Stimulated activated CD4-positive, alpha-beta T cell treated with anti-CD3 and anti-CD28 coated beads, Interleukin-12 subunit alpha, Interleukin-12 subunit beta, amount 100 ng/mL, for 4 hours (primary cell): ENCODE results near the gene DEFB128.
A peak's percentile ranks its signal among the peaks of the same experiment; 100 is the strongest.
"Not testable (repeated sequence)": the region's sequence is repeated elsewhere in the genome, so short reads cannot be mapped to it uniquely, and the experiment has no call there.

Experiments used
- DNase-seq: peaks from one replicate; pipeline ENCODE4 v3.0.0-alpha.2; 2020

DEFB128 gene

GRCh38 chr20:189611-190010 lies at the start of gene DEFB128:
Gene DEFB128, minus strand, starts transcription at chr20:189711. Its CDS starts 88 bp downstream, at chr20:189623.
- DNase-seq, result no peak

DNA sequence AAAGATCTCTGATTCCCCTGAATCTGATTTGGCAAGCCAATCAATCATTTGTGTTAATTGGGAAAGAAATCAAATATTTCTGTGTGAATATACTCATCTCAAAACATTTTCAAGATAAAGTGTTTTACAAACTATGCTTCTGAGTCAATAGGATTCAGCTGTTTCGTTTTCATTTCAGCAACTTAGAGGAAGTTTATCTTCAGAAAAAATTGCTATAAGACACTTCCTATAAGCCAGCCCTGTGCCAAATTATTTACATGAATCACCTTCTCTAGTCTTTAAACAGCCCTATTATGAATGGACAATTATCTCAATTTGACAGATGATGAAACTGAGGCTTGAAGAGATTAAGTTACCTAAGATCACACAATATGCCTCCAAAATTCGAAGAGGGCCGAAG lies 48.4 kb upstream of the DEFB128 start:
- no peak for DNase-seq

DNA sequence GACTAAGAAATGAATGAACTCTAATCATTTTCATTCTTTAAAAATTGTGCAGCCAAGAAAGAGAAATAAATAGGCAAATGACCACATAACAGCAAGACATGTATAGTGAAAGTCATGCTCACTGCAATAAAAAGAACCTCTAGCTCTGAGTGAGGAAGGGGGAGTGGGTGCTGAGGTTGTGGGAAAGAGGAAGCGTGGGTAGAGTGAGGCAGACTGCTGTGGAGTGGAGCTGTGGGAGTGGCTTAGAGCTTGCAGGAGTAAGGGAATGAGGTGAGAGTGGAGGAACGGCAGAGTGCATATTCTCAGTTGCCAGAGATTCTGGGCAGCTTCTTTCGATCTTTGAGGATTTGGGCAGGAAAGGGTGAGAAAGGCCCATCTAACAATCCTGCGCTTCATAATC lies 48.0 kb upstream of the DEFB128 start:
- DNase-seq, result peak; percentile 7

DNA sequence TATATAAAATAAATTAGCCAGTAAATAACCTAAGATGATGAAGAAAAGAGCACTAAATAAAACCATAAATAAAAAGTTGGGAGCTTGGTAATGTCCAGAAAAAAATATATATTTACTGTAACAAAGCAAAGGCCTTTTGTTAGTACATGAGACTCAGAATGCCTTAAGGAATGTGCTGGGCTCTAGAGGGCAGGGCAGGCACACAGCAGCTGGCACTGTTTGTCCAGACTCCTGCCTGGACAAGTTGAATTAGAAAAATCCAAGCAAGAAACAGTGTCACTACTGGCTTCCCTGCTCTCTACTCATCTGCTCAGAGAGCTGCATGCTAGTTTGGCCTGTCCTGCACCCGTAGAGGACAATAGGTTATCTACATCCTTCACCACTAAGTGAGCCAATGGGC lies 46.4 kb upstream of the DEFB128 start:
- no peak for DNase-seq

DNA sequence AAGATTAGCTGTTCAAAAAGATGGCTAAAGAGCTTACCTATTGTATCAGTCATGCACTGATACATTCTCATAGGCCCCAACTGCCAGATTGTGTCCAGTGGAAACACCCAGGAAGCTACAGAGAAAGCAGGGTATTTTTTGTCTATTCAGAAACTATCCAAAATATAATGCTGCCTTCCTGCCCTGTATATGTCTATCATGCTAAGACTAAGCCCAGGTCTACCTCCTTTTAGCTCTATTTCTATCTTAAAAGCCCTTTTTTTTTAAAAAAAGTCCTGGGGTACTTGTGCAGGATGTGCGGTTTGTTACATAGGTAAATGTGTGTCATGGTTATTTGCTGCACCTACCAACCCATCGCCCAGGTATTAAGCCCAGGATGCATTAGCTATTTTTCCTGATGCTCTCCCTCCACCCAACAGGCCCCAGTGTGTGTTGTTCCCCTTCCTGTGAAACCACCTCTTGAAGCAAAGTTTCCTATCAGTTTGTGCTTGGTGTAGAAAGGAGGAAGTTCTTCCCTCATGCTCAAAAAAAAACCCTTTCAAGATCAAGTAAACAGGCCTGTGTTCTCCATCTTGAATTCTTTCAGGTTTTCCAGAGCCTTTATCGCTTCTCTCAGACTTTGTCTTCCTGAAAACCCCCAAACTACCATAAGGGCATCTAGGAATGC lies 38.1 kb upstream of the DEFB128 start:
- no peak for DNase-seq

DNA sequence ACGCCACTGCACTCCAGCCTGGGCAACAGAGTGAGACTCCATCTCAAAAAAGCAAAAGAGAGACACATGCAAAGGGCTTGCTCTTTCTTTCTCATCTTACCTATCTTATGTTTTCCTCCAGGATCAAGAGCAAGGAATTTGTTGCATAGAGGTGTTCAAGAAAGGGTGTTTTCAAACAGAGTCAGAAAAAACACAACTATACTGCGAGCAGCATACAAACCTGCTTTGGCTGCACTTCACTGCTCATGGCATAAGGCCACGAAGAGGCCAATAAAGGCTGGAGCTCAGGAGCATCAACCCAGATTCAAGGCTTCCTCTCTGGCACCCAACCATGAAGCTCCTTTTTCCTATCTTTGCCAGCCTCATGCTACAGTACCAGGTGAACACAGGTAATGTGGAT lies 37.4 kb upstream of the DEFB128 start, which contains the start of gene DEFB129:
Gene DEFB129, plus strand, starts transcription at position 301 of the 400 bp plus-strand sequence. Its CDS starts 31 bp downstream, at position 332.
- no peak for DNase-seq

GRCh38 chr20:225879-226278 lies 36.4 kb upstream of the DEFB128 start:
- not testable (repeated sequence) for DNase-seq

GRCh38 chr20:221258-221830 lies 31.8 kb upstream of the DEFB128 start:
- DNase-seq, result no peak

DNA sequence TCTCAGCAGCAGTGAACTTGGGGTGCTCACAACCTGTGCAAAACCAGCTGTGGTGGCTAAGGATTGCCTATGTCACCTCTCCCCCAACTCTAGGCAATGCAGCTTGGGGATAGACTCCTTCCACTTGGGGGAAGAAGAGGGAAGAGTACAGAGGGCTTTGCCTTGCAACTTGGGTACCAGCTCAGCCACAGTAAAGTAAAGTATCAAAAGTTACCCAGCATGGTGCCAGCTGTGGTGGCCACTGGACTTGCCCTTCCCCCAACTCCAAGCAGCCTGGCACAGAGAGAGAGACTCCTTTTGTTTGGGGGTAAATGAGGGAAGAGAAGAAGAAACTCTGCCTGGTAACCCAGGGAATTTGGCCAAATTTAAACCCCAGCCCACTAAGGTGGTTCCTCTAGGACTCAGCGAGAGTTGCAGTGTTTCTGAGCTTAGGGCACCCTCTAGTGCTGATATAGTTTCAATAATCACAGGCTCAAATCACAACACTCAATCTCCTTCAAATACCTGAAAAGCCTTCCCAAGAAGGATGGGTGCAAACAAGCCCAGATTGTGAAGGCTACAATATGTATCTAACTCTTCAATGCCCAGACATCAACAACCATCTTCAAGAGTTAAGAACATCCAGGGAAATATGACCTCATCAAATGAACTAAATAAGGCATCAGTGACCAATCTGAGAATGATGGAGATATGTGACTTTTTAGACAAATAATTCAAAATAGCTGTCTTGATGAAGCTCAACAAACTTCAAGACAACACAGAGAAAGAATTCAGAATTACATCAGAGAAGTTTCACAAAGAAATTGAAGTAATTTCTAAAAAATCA lies 30.0 kb upstream of the DEFB128 start:
- DNase-seq, result no peak

DNA sequence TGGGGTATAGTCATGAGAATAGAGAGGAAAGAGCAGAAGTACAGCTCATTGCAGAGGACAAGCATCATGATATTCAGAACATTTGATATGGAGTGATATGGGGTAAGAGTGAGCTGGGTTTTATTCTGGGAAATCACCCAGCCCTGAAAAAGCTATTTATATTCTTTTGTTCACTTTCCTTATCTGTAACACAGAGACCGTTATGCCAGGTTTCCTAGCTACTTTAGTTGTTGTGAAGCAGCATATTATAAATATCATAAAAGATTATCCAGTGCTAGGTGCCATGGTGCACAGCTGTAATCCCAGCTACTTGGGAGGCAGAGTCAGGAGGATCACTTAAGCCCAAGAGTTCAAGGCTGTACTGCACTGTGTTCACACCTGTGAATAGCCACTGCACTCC lies 27.8 kb upstream of the DEFB128 start:
- no peak for DNase-seq

DNA sequence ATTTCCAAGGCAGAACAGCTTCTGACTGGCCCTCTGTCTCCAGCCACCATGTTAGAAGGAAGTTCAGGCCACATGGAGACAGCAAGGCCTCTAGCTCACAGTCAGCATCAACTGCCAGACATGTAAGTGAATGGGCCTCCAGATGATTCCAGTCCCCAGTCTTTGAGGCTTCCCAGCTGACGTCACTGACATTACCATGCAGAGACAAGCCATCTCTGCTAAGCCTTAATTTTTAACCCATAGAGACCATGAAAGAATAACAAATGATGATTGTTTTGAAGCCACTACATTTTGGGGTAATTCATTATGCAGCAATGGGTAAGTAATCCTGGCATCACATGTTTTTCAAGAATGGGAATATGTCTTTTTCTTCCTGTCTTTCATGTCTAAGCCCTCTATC lies 26.3 kb upstream of the DEFB128 start:
- DNase-seq, result no peak

GRCh38 chr20:214383-214782 lies 24.9 kb upstream of the DEFB128 start:
- DNase-seq, result no peak

- DNase-seq, result no peak
These were observed 21.4 kb upstream of the DEFB128 start for GRCh38 chr20:210809-211502.

DNA sequence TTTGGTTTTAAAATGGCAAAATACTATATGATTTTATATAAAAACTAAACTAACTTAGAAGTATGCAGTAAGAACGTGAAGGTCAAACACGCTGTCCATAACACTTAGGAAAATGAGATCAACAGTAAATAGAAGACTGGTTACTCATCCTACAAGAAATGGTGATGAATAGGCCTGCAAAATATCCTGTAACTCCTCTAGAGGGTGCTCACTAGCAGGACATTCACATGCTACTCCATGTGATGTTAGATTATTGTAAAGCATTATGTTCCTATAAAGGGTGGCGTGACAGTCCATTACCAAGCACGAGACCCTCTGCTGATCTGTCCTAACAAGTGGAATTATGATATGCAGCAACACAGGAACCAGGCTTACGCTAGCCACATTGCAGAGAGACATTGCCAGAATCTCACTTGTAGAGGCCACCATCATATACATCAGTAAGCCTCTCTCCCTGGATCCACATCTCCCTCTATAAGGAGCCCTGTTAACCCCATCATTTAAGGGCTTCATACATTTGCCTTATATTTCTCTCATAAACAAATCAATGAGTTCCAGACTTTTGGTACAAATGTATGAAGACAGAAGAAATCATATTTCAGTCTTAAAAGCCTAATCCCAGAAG lies 19.5 kb upstream of the DEFB128 start:
- DNase-seq, result no peak

DNA sequence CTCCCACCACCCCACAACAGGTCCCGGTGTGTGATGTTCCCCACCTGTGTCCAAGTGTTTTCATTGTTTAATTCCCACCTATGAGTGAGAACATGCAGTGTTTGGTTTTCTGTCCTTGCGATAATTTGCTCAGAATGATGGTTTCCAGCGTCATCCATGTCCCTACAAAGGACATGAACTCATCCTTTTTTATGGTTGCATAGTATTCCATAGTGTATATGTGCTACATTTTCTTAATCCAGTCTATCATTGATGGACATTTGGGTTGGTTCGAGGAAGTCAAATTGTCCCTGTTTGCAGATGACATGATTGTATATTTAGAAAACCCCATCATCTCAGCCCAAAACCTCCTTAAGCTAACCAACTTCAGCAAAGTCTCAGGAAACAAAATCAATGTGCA lies 14.1 kb upstream of the DEFB128 start:
- not testable (repeated sequence) for DNase-seq

GRCh38 chr20:199996-200395 lies 10.5 kb upstream of the DEFB128 start:
- no peak for DNase-seq

GRCh38 chr20:198225-198624 lies 8.7 kb upstream of the DEFB128 start:
- no peak for DNase-seq

GRCh38 chr20:187733-188132 lies 1.8 kb downstream of the DEFB128 start:
- DNase-seq, result no peak

DNA sequence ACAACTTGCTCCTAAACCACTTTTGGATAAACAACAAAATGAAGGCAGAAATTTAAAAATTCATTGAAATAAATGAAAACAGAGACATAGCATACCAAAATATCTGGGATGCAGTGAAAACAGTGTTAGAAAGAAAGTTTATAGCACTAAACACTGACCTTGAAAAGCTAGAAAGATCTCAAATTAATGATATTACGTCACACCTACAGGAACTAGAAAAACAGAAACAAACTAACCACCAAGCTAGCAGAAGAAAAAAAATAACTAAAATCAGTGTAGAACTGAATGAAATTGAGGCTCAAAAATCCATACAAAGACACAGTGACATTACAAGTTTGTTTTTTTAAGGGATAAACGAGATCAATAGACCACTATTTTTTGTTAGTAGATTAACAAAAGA lies 5.2 kb downstream of the DEFB128 start:
- no peak for DNase-seq

- no peak for DNase-seq
These were observed 20.6 kb downstream of the DEFB128 start for GRCh38 chr20:168876-169275.

- no peak for DNase-seq
These were observed 24.9 kb downstream of the DEFB128 start for GRCh38 chr20:164618-165017.

DNA sequence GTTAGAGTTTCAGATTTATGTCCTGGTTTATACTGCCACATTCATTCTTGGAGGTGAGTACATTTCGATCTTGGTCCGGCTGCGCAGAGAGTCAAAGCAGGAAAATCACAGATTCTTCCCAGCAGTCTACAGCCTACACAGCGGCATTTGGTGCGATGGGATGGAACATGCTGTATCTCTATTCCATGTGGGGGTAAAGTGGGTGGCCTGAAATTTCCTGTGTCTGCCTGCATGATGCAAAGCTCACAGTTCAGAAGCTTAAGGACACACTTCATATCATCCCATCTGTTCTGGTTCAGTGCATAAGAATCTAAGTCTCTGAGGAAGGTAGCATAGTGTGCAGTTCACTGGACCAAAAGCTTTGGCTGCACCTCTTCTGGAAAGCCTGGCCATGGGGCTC lies 32.4 kb downstream of the DEFB128 start, which contains the start of gene DEFB127:
Gene DEFB127, plus strand, starts transcription at position 301 of the 400 bp plus-strand sequence. Its CDS starts 91 bp downstream, at position 392.
- no peak for DNase-seq

- no peak for DNase-seq
These were observed 37.4 kb downstream of the DEFB128 start for GRCh38 chr20:152131-152530.
